Effector memory CD4-positive, alpha-beta T cell (primary cell): Measurements from ENCODE around the gene KLF15.

Source experiments
- DNase-seq, 3 donors: peaks; one replicate each; pipeline ENCODE4 v3.0.0-alpha.2; 2020
- H3K27ac ChIP-seq: 2 replicates; pipeline ENCODE4 v1.7.0; 2013; ENCODE audit warnings: mild to moderate bottlenecking, low read length, moderate library complexity; ENCODE audit not compliant: insufficient read depth, poor library complexity, severe bottlenecking
- H3K27me3 ChIP-seq: replicated peaks from 2 replicates; pipeline ENCODE4 v1.7.0; 2013; ENCODE audit warnings: mild to moderate bottlenecking, low read length; ENCODE audit not compliant: insufficient read depth, control insufficient read depth, poor library complexity, severe bottlenecking
- H3K36me3 ChIP-seq: 2 replicates; pipeline ENCODE4 v1.7.0; 2013; ENCODE audit warnings: mild to moderate bottlenecking, low read length, moderate library complexity; ENCODE audit not compliant: control insufficient read depth, insufficient read depth
- H3K4me1 ChIP-seq: 2 replicates; pipeline ENCODE4 v1.7.0; 2013; ENCODE audit warnings: low read length, mild to moderate bottlenecking; ENCODE audit not compliant: control insufficient read depth, insufficient read depth, poor library complexity, severe bottlenecking
- H3K4me3 ChIP-seq: 2 replicates; pipeline ENCODE4 v1.7.0; 2013; ENCODE audit warnings: low read length, low read depth, mild to moderate bottlenecking; ENCODE audit not compliant: insufficient read depth, poor library complexity, severe bottlenecking
- H3K9me3 ChIP-seq: 2 replicates; pipeline ENCODE4 v1.7.0; 2013; ENCODE audit warnings: mild to moderate bottlenecking, low read length, moderate library complexity; ENCODE audit not compliant: control insufficient read depth

The KLF15 gene

GRCh38 chr3:126314305-126314789 is 42.9 kb downstream of the KLF15 start:
- Histone ChIP-seq H3K36me3 (no peaks in the 10 kb centered on the region), H3K4me1 (no peaks in the 10 kb centered on the region), H3K27me3 (no peaks in the 10 kb centered on the region), H3K4me3 (no peak overlapping the region), H3K9me3 (no peaks in the 10 kb centered on the region), H3K27ac (no peak overlapping the region)
- DNase-seq = no peak

- Histone ChIP-seq H3K36me3 (no peaks in the 10 kb centered on the region), H3K27me3 (no peaks in the 10 kb centered on the region), H3K4me1 (no peaks in the 10 kb centered on the region), H3K4me3 (no peak overlapping the region), H3K9me3 (no peaks in the 10 kb centered on the region), H3K27ac (no peak overlapping the region)
- no peak for DNase-seq
These were observed 43.5 kb downstream of the KLF15 start for GRCh38 chr3:126313580-126314304.

GRCh38 chr3:126313166-126313565 is 44.0 kb downstream of the KLF15 start:
- no peak for DNase-seq
- no peaks in the 10 kb centered on the region for H3K4me1 ChIP-seq
- no peak overlapping the region for H3K4me3 ChIP-seq
- no peaks in the 10 kb centered on the region for H3K36me3 ChIP-seq
- H3K27me3 ChIP-seq = no peaks in the 10 kb centered on the region
- no peak overlapping the region for H3K27ac ChIP-seq
- H3K9me3 ChIP-seq = no peaks in the 10 kb centered on the region

GRCh38 chr3:126312341-126312740 is 44.9 kb downstream of the KLF15 start:
- Histone ChIP-seq H3K36me3 (no peaks in the 10 kb centered on the region), H3K4me1 (no peaks in the 10 kb centered on the region)
- DNase-seq = no peak

GRCh38 chr3:126311338-126311978 is 45.8 kb downstream of the KLF15 start:
- no peak overlapping the region for H3K27ac ChIP-seq
- DNase-seq = no peak
- H3K4me3 ChIP-seq = no peak overlapping the region
- no peaks in the 10 kb centered on the region for H3K36me3 ChIP-seq
- H3K27me3 ChIP-seq = no peaks in the 10 kb centered on the region
- no peaks in the 10 kb centered on the region for H3K4me1 ChIP-seq
- no peaks in the 10 kb centered on the region for H3K9me3 ChIP-seq

More at GRCh38 chr3:126312341-126312740, 44.9 kb downstream of the KLF15 start:
- Histone ChIP-seq H3K9me3 (no peaks in the 10 kb centered on the region), H3K4me3 (no peak overlapping the region), H3K27ac (no peak overlapping the region), H3K27me3 (no peaks in the 10 kb centered on the region)

- DNase-seq = no peak
- Histone ChIP-seq H3K27me3 (no peaks in the 10 kb centered on the region), H3K9me3 (no peaks in the 10 kb centered on the region), H3K27ac (no peak overlapping the region), H3K36me3 (no peaks in the 10 kb centered on the region), H3K4me3 (no peak overlapping the region), H3K4me1 (no peaks in the 10 kb centered on the region)
These were observed 46.4 kb downstream of the KLF15 start for GRCh38 chr3:126310816-126311215.

- no peaks in the 10 kb centered on the region for H3K36me3 ChIP-seq
- no peaks in the 10 kb centered on the region for H3K27me3 ChIP-seq
- H3K9me3 ChIP-seq = no peaks in the 10 kb centered on the region
- DNase-seq = no peak
- no peaks in the 10 kb centered on the region for H3K4me1 ChIP-seq
- H3K27ac ChIP-seq = no peak overlapping the region
- no peak overlapping the region for H3K4me3 ChIP-seq
These were observed 47.1 kb downstream of the KLF15 start for GRCh38 chr3:126309861-126310655.

- H3K4me1 ChIP-seq = no peaks in the 10 kb centered on the region
- no peak for DNase-seq
- H3K4me3 ChIP-seq = no peak overlapping the region
- H3K36me3 ChIP-seq = no peaks in the 10 kb centered on the region
- no peaks in the 10 kb centered on the region for H3K27me3 ChIP-seq
- H3K9me3 ChIP-seq = no peaks in the 10 kb centered on the region
- H3K27ac ChIP-seq = no peak overlapping the region
These were observed 48.0 kb downstream of the KLF15 start for GRCh38 chr3:126309165-126309564.

GRCh38 chr3:126308394-126309125 is 48.6 kb downstream of the KLF15 start:
- no peak for DNase-seq
- H3K9me3 ChIP-seq = no peaks in the 10 kb centered on the region
- no peaks in the 10 kb centered on the region for H3K27me3 ChIP-seq
- no peak overlapping the region for H3K27ac ChIP-seq
- H3K36me3 ChIP-seq = no peaks in the 10 kb centered on the region
- H3K4me3 ChIP-seq = no peak overlapping the region
- no peaks in the 10 kb centered on the region for H3K4me1 ChIP-seq
